Omental fat pad (tissue), 4 donors: Measurements from ENCODE around the gene BCL11B. TPM values are rescaled to one million over a fixed set of nuclear protein-coding genes. Genes with fewer than 3 reads are reported as not detected.

Experiments used
- ATAC-seq: fragments of 150-250 bp; one replicate; pipeline ENCODE4 v1.9.1; 2016; ENCODE audit warnings: mild to moderate bottlenecking, moderate library complexity; ENCODE audit not compliant: low FRiP score
- DNase-seq: peaks from one replicate; pipeline ENCODE4 v3.0.0-alpha.2; 2019; ENCODE audit warnings: low spot score
- total RNA-seq, 4 donors: library from RNA; depleted of rRNA; stranded (reverse); fragments of >200 nt; gene quantifications; one replicate each; pipeline ENCODE4 v1.1.0, GENCODE V29; 2016
- TF ChIP-seq, protein P1 (sequence below), 3 donors: fragments of 450-650 bp; IDR thresholded peaks; one replicate each; pipeline ENCODE4 v1.5.1; 2016 to 2017; ENCODE audit warnings: antibody characterized with exemption in 3 of 3, mild to moderate bottlenecking in 3 of 3, moderate library complexity in 2 of 3

BCL11B gene
- total RNA-seq, 4 donors from 2014 or later: 0.56 to 2.0 (median 0.77) TPM

DNA sequence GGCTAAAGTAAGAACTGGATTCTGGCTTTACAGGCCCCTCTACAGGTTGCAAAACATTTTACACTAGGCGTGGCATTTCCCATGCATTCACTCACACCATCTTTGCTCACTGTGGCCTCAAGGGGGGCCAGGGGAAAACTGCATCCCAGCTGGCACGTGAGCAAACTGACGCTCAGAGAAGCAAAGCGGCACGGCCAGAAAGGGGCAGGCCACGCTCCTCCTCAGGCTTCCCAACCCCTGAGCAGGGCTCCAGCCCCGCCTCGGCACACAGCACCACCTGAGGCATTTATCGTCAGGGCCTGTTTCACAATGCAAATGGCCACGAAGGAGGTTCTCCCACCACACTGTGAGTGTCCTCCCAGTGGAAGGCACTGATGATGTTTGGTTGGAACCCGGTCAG is 90.8 kb downstream of the BCL11B start:
- DNase-seq: no peak
- TF ChIP-seq, protein P1, sequence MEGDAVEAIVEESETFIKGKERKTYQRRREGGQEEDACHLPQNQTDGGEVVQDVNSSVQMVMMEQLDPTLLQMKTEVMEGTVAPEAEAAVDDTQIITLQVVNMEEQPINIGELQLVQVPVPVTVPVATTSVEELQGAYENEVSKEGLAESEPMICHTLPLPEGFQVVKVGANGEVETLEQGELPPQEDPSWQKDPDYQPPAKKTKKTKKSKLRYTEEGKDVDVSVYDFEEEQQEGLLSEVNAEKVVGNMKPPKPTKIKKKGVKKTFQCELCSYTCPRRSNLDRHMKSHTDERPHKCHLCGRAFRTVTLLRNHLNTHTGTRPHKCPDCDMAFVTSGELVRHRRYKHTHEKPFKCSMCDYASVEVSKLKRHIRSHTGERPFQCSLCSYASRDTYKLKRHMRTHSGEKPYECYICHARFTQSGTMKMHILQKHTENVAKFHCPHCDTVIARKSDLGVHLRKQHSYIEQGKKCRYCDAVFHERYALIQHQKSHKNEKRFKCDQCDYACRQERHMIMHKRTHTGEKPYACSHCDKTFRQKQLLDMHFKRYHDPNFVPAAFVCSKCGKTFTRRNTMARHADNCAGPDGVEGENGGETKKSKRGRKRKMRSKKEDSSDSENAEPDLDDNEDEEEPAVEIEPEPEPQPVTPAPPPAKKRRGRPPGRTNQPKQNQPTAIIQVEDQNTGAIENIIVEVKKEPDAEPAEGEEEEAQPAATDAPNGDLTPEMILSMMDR (IDR thresholded peaks at IDR 0.05): no peak
- no peak for ATAC-seq

DNA sequence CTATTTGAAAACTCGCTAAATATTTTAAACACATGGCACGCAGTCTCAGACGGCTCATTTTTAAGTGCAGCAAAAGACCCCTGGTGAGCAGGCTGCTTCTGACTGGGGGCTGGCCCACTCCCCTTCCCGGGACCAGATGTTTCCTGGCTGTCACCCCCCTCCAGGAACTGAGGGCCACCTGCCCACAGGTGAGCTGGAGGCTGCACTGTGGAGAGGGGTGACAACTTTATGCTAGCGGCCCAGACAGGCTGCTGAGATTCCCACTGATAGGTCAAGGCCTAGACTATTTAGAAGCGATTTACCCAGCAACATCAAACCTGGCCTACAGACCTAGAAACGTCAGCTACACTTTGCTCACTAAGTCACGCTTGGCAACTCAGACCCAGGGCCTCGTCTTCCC is 92.1 kb downstream of the BCL11B start:
- DNase-seq (no peak), ATAC-seq (no peak)
- TF ChIP-seq, protein P1 (IDR thresholded peaks at IDR 0.05): no peak

DNA sequence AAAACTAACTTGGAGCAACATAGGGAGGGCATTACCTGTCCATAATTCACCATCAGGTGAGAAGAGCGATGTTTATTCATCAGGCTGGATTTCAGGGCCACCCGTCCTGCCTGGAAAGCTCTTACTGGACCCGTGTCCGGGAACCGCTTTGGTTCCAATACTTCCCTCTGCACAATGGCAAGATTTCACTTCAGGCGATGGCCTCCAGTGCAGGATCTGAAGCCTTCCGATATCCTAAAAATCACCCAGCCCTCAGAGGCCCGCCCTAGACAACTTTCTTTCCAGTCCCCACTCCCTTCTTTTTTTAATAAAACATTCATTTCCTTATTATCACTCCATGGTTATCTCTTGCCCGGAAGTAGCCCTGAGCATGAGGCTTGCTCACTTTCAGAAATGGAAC is 92.5 kb downstream of the BCL11B start:
- TF ChIP-seq, protein P1 (IDR thresholded peaks at IDR 0.05): no peak
- ATAC-seq (no peak), DNase-seq (no peak)

DNA sequence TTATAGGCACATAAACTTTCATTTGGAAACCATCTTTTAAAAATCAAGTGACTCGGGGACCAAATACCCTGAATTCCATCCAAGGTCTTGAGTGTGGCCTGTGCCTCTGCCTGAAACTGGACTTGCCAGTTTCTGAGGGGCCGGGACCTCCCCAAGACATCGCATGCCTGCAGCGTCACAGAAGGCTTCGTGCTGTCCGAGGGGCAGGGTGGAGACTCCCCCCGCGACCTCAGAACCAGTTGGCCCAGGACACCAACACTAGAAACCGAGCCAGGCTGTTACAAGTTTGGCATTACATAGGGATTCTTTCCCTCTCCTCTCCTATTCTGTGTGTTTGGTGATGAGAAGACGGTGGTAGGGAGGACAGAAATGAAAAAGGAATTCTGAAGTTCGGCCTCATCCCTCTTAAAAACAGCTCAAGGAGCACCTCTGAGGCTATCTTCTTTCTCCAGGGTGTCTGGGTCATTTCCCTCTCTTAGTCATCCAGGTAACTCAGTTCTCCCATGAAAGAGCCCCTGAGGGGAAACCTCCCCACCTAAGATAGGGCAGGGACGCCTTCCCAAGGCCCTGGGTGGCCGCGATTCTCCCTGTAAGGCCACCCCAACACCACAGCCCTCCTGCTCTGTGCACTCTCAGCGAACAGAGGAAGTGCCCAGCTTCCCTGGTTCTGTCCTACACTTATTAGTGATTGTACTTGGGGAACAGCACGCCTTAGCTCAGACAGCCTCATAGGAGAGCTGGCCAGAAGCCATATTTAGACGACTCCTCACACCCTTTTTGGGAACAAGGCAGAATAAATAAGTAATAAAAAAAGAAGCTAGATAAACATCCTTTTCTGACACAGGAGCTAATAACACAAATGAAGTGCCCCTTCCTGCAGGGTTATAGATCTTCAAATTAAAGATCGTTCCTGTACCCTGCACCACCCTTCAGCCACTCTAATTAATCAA is 93.8 kb downstream of the BCL11B start:
- TF ChIP-seq, protein P1 (IDR thresholded peaks at IDR 0.05): no peak
- ATAC-seq (no peak), DNase-seq (no peak)

DNA sequence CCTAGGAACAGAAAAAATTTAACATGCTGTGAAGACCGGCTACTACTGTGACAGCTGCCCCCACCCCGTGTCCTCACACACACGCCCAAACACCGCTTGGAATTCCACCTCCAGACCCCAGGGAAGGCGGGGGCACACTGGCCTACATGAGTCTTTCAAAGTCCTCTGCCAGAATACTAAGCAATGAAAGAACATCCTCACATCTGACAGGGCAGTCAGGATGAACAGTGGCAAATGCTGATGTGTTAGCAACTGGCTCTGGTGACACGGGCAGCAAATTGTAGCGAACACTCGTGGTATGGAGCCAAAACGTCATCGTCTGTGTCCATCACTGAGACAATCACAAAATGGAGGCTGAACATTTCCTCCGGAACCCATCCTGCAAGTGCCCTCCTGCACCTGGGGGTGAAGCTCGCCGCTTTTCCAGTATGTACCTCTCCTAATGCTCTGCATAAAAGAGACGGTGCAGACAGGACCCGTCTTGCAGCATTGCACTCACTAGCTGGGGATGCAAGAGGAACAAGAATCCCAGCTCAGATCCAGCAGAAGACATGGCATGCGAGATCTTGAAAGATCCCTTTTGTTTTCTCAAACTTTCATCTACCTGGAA is 94.8 kb downstream of the BCL11B start:
- DNase-seq: no peak
- TF ChIP-seq, protein P1 (IDR thresholded peaks at IDR 0.05): no peak
- ATAC-seq: no peak

DNA sequence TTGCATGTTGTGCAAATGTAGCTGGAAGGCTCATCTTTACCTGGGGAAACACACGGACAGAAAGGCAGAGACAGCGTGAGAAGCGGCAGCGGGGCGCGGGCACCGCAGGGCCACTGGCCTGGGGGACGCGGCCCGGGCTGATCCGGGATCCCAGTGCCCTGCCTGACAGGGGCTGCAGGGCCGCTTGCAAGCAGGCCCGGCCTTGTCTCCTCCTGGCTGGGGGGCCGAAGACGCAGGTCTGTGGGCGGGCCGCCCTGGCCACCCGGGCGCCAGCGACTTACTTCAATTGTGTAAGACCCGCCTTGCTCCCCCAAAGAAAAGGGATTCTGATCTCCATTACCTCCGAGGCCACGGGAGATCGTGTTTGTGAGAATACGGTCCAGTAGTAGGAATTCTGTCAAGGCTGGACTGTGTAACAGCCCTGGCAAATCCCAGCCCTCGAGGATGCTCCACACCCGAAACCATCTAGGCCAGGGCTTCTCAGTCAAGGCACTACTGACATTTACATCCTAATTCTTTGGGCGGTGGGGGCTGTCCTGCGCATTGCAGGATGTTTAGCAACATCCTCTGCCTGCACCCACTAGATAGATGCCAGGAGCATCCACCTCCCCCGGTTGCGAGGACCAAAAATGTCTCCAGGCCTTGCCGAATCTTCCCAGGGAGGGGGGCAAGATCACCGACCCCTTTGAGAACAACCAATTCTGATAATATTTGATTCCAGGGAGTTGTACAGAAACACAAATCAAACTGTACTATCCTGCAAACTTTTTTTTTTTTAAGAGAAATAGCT is 95.6 kb downstream of the BCL11B start:
- DNase-seq: no peak

More for the DNA sequence above, 95.6 kb downstream of the BCL11B start:
- TF ChIP-seq, protein P1 (IDR thresholded peaks at IDR 0.05): no peak
- no peak for ATAC-seq
